Mesendoderm (in vitro differentiated cells): ENCODE measurements around the gene POU3F1.

Source experiments
- DNase-seq: peaks from one replicate; pipeline ENCODE4 v3.0.0; 2013
- H2AK5ac ChIP-seq: 2 replicates; pipeline ENCODE4 v1.6.1; 2013; ENCODE audit warnings: low read length, inconsistent platforms
- H2BK120ac ChIP-seq: 2 replicates; pipeline ENCODE4 v1.6.1; 2013; ENCODE audit warnings: low read depth, mild to moderate bottlenecking, low read length, moderate library complexity, mixed read lengths
- H2BK15ac ChIP-seq: replicated peaks from 2 replicates; pipeline ENCODE4 v1.6.1; 2013; ENCODE audit warnings: low read depth, mild to moderate bottlenecking, moderate library complexity
- H2BK5ac ChIP-seq: 2 replicates; pipeline ENCODE4 v1.6.1; 2013; ENCODE audit warnings: low read length, inconsistent platforms
- H3K18ac ChIP-seq: 2 replicates; pipeline ENCODE4 v1.6.1; 2013; ENCODE audit warnings: mild to moderate bottlenecking, low read length, mixed read lengths
- H3K23ac ChIP-seq: one replicate; pipeline ENCODE4 v1.6.1; 2013; ENCODE audit warnings: low read length
- H3K27ac ChIP-seq: 2 replicates; pipeline ENCODE4 v1.5.1; 2013; ENCODE audit warnings: low read depth, mild to moderate bottlenecking, inconsistent platforms, low read length, moderate library complexity
- H3K27me3 ChIP-seq: 2 replicates; pipeline ENCODE4 v1.6.1; 2013; ENCODE audit warnings: low read length, control low read depth, mild to moderate bottlenecking, inconsistent platforms; ENCODE audit not compliant: insufficient read depth, poor library complexity
- H3K36me3 ChIP-seq: 2 replicates; pipeline ENCODE4 v1.6.1; 2013; ENCODE audit warnings: low read length, inconsistent platforms; ENCODE audit not compliant: control insufficient read depth, insufficient read depth
- H3K4ac ChIP-seq: one replicate; pipeline ENCODE4 v1.6.1; 2013; ENCODE audit warnings: low read depth, mild to moderate bottlenecking, low read length, moderate library complexity
- H3K4me1 ChIP-seq: 2 replicates; pipeline ENCODE4 v1.6.1; 2013; ENCODE audit warnings: low read depth, low read length, inconsistent platforms; ENCODE audit not compliant: control insufficient read depth
- H3K4me2 ChIP-seq: 2 replicates; pipeline ENCODE4 v1.6.1; 2013; ENCODE audit warnings: low read length
- H3K4me3 ChIP-seq: 2 replicates; pipeline ENCODE4 v1.5.1; 2013; ENCODE audit warnings: mild to moderate bottlenecking, low read length
- H3K56ac ChIP-seq: one replicate; pipeline ENCODE4 v1.6.1; 2013; ENCODE audit warnings: low read length
- H3K79me1 ChIP-seq: 2 replicates; pipeline ENCODE4 v1.6.1; 2013; ENCODE audit warnings: low read length, inconsistent platforms
- H3K79me2 ChIP-seq: 2 replicates; pipeline ENCODE4 v1.6.1; 2013; ENCODE audit warnings: mild to moderate bottlenecking, low read length; ENCODE audit not compliant: control insufficient read depth, insufficient read depth
- H3K9ac ChIP-seq: 2 replicates; pipeline ENCODE4 v1.6.1; 2013; ENCODE audit warnings: low read length, inconsistent platforms
- H4K5ac ChIP-seq: one replicate; pipeline ENCODE4 v1.6.1; 2013; ENCODE audit warnings: low read length
- H4K8ac ChIP-seq: one replicate; pipeline ENCODE4 v1.6.1; 2013; ENCODE audit warnings: low read depth, mild to moderate bottlenecking, control low read depth, low read length, moderate library complexity
- WGBS: extraction: QIAGEN DNeasy Blood & Tissue Kit; methylation state at CpG from one replicate; pipeline ENCODE4 v1.1.7; 2013; ENCODE audit warnings: low lambda C conversion rate, missing lambda C conversion rate; ENCODE audit not compliant: insufficient coverage; ENCODE audit errors: extremely low coverage; 5-methylcytosine and 5-hydroxymethylcytosine counted together

POU3F1 gene

DNA sequence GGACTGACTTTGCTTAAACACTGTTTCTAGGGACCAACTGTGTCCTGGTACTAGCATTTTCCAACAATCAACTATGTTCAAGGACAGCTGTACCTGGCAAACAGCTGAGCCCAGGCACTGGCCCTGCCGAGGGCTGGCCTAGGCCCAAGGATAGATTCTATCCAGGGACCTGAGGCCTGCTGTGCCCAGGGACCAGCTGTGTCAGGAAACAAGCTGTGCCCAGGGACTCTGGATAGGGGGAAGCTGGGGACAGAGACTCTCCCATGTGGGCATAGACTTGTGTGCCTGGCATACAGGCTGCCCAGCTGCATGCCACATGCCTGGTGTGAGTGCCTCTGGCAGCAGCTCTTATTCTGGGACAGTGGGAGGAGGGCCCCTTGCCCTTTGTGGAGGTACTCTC, 38.1 kb upstream of the POU3F1 start:
- no peak overlapping the region for H4K8ac ChIP-seq
- no peak overlapping the region for H3K56ac ChIP-seq
- H2AK5ac ChIP-seq: no peak overlapping the region
- H2BK5ac ChIP-seq: no peak overlapping the region
- H3K4me1 ChIP-seq: no peaks in the 10 kb centered on the region
- no peak overlapping the region for H3K27ac ChIP-seq
- no peaks in the 10 kb centered on the region for H3K27me3 ChIP-seq
- H3K79me2 ChIP-seq: no peaks in the 10 kb centered on the region
- no peak for DNase-seq
- H3K79me1 ChIP-seq: no peaks in the 10 kb centered on the region
- no peak overlapping the region for H2BK15ac ChIP-seq
- no peak overlapping the region for H3K4me3 ChIP-seq
- no peak overlapping the region for H4K5ac ChIP-seq
- H3K4ac ChIP-seq: no peak overlapping the region
- no peak overlapping the region for H3K4me2 ChIP-seq
- H2BK120ac ChIP-seq: no peak overlapping the region
- no peak overlapping the region for H3K18ac ChIP-seq
- no peak overlapping the region for H3K23ac ChIP-seq
- H3K36me3 ChIP-seq: no peaks in the 10 kb centered on the region
- WGBS: no CpG with 5 or more reads among the region's 1 CpG
- H3K9ac ChIP-seq: no peak overlapping the region

DNA sequence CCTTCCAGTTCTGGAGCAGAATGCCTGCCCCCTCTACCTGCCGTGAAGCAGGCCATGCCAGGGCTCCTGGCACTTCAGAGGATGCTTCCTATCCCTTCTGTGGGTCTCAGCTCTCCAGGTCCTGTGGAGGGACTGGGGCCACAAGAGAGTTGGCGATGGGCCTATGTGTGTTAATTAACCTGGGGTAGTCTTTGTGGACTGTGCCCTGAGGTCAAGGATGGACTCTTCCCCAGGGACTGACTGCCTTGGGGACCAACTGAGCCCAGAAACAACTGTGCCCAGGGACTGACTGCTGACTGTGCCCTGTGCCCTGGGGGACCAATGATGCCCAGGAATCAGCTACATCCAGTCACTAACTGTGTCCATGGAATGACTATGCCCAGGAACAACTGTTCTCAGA, 37.5 kb upstream of the POU3F1 start:
- Histone ChIP-seq H4K5ac (no peak overlapping the region), H3K23ac (no peak overlapping the region), H3K79me2 (no peaks in the 10 kb centered on the region), H3K4me3 (no peak overlapping the region), H2BK15ac (no peak overlapping the region), H3K4ac (no peak overlapping the region), H2BK5ac (no peak overlapping the region), H3K79me1 (no peaks in the 10 kb centered on the region), H4K8ac (no peak overlapping the region), H3K56ac (no peak overlapping the region), H2AK5ac (no peak overlapping the region), H2BK120ac (no peak overlapping the region), H3K4me2 (no peak overlapping the region), H3K18ac (no peak overlapping the region), H3K27me3 (no peaks in the 10 kb centered on the region), H3K9ac (no peak overlapping the region), H3K27ac (no peak overlapping the region), H3K36me3 (no peaks in the 10 kb centered on the region), H3K4me1 (no peaks in the 10 kb centered on the region)
- DNase-seq: no peak
- no CpG with 5 or more reads among the region's 2 CpGs for WGBS

- H3K79me2 ChIP-seq: no peaks in the 10 kb centered on the region
- no peak overlapping the region for H3K23ac ChIP-seq
- no peak for DNase-seq
- H3K4me2 ChIP-seq: no peak overlapping the region
- no peak overlapping the region for H3K18ac ChIP-seq
- no peak overlapping the region for H3K56ac ChIP-seq
- no peaks in the 10 kb centered on the region for H3K36me3 ChIP-seq
- H3K79me1 ChIP-seq: no peaks in the 10 kb centered on the region
- H3K4me3 ChIP-seq: no peak overlapping the region
- no peak overlapping the region for H4K8ac ChIP-seq
- no peak overlapping the region for H2BK120ac ChIP-seq
- H3K27me3 ChIP-seq: no peaks in the 10 kb centered on the region
- H3K27ac ChIP-seq: no peak overlapping the region
- no peak overlapping the region for H2AK5ac ChIP-seq
- H3K4ac ChIP-seq: no peak overlapping the region
- H3K9ac ChIP-seq: no peak overlapping the region
- H4K5ac ChIP-seq: no peak overlapping the region
- no CpG with 5 or more reads among the region's 7 CpGs for WGBS
- H3K4me1 ChIP-seq: no peaks in the 10 kb centered on the region
- H2BK5ac ChIP-seq: no peak overlapping the region
- no peak overlapping the region for H2BK15ac ChIP-seq
Measured at GRCh38 chr1:38083541-38083940, 36.9 kb upstream of the POU3F1 start.

DNA sequence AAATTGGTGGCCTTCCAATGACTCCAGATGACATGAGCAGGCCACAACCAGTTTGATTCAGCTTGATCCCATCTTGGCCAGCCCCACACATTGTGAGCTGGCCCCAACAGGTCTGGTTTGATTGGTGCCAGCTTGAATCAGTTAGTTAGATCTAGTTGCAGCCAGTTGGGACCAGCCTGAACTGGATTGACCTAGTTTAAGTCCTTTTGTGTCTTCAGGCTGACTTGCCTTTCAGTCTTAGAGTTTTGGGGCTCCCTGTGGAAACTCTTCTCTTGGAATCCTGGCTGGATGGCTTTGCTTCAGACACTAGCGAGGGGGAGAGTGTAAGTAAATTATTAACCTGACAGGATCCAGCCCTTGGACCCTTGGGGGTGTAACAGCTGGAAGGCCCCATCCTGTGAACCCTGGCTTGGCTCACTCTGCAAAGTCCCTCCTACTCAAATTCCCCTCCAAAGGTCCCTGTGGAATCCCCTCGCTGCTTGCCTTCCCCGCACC, 36.2 kb upstream of the POU3F1 start:
- no peak overlapping the region for H3K27ac ChIP-seq
- H2BK5ac ChIP-seq: no peak overlapping the region
- H3K9ac ChIP-seq: no peak overlapping the region
- H2AK5ac ChIP-seq: no peak overlapping the region
- H3K4me3 ChIP-seq: no peak overlapping the region
- H4K5ac ChIP-seq: no peak overlapping the region
- H3K79me2 ChIP-seq: no peaks in the 10 kb centered on the region
- no peak overlapping the region for H3K56ac ChIP-seq
- H3K23ac ChIP-seq: no peak overlapping the region
- no peaks in the 10 kb centered on the region for H3K36me3 ChIP-seq
- no peak overlapping the region for H4K8ac ChIP-seq
- no CpG with 5 or more reads among the region's 3 CpGs for WGBS
- H3K4me1 ChIP-seq: no peaks in the 10 kb centered on the region
- no peak overlapping the region for H3K4ac ChIP-seq
- no peaks in the 10 kb centered on the region for H3K27me3 ChIP-seq
- H2BK120ac ChIP-seq: no peak overlapping the region
- H3K4me2 ChIP-seq: no peak overlapping the region
- no peak overlapping the region for H3K18ac ChIP-seq
- no peak overlapping the region for H2BK15ac ChIP-seq
- no peaks in the 10 kb centered on the region for H3K79me1 ChIP-seq
- peak; percentile 23 for DNase-seq

DNA sequence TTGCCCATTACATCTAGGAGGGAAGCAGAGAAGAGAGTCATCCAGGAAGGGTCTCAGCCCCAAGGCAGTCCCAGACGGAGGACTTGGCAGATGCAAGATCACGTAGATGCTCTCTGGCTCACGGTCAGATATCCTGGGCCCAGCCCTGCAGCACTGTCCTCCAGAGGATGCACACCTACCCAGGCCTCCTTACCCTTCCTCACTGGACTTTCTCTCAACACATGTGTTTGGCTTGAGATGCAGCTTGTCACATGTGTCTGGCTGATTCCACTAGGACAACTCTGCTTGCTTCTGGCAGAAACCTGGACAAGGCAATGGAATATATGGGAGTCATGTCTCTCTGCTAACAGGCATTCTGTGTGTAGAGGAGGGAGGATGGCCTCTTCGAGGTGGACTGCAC, 32.4 kb upstream of the POU3F1 start:
- Histone ChIP-seq H3K4me3 (no peak overlapping the region), H3K9ac (no peak overlapping the region), H2AK5ac (no peak overlapping the region), H3K4me2 (no peak overlapping the region), H3K23ac (no peak overlapping the region), H3K56ac (no peak overlapping the region), H3K27ac (no peak overlapping the region), H3K36me3 (no peaks in the 10 kb centered on the region), H2BK120ac (no peak overlapping the region), H3K4ac (no peak overlapping the region), H2BK15ac (no peak overlapping the region), H3K79me1 (no peaks in the 10 kb centered on the region), H3K18ac (no peak overlapping the region), H3K4me1 (no peaks in the 10 kb centered on the region), H4K8ac (no peak overlapping the region), H3K27me3 (no peaks in the 10 kb centered on the region), H2BK5ac (no peak overlapping the region), H4K5ac (no peak overlapping the region), H3K79me2 (no peaks in the 10 kb centered on the region)
- WGBS: no CpG with 5 or more reads among the region's 4 CpGs
- DNase-seq: no peak

DNA sequence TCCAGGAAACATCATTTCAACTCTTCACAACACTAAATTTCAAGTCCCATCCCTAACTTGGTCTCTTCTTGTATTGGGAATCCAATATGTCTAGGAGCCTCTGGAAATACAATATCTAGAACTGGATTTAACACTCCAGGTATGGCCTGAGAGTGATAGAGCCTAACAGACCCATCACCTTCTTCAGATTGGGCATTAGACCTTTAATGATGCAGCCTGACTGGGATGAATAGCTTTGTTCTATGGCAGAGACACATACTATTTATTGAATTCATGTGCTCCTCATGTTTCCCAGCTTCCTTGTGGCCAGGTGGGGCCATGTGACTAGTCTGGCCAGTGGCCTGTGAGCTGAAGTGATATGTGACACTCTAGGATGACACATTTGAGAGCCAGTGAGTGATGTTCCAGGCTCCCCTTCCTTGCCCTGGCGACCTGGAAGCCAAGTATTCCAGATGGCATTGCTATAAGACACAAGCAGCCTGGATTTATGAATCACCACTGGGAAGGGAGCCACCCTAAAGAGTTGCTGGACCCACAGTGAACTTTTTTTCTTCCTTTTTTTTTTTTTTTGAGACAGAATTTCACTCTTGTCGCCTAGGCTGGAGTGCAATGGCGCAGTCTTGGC, 31.0 kb upstream of the POU3F1 start:
- Histone ChIP-seq H3K27me3 (no peaks in the 10 kb centered on the region), H4K5ac (no peak overlapping the region), H3K27ac (no peak overlapping the region), H3K9ac (no peak overlapping the region), H3K36me3 (no peaks in the 10 kb centered on the region), H4K8ac (no peak overlapping the region), H3K4me1 (no peaks in the 10 kb centered on the region), H2BK5ac (no peak overlapping the region), H3K4me2 (no peak overlapping the region), H2AK5ac (no peak overlapping the region), H3K4me3 (no peak overlapping the region), H3K79me2 (no peaks in the 10 kb centered on the region), H3K56ac (no peak overlapping the region), H3K4ac (no peak overlapping the region), H2BK15ac (no peak overlapping the region), H3K79me1 (no peaks in the 10 kb centered on the region), H3K18ac (no peak overlapping the region), H2BK120ac (no peak overlapping the region), H3K23ac (no peak overlapping the region)
- no peak for DNase-seq
- no CpG with 5 or more reads among the region's 3 CpGs for WGBS
